Transverse colon (tissue), 4 donors: ENCODE data around the gene SCTR. TPM values are rescaled to one million over a fixed set of nuclear protein-coding genes. Genes with fewer than 3 reads are reported as not detected.

ENCODE experiments used
- DNase-seq: peaks from one replicate; pipeline ENCODE4 v3.0.0-alpha.2; 2019
- H3K27ac ChIP-seq, 4 donors: fragments of 200-600 bp; sonication (generic); 2 replicates each; pipeline ENCODE4 v1.5.1; 2016 to 2018; ENCODE audit warnings: inconsistent platforms in 4 of 4
- H3K27me3 ChIP-seq: fragments of 200-600 bp; sonication (generic); 2 replicates; pipeline ENCODE4 v1.5.1; 2017; ENCODE audit warnings: inconsistent platforms
- H3K36me3 ChIP-seq, 4 donors: fragments of 200-600 bp; sonication (generic); 2 replicates each; pipeline ENCODE4 v1.5.1; 2017 to 2019; ENCODE audit warnings: inconsistent platforms in 4 of 4
- H3K4me1 ChIP-seq, 4 donors: fragments of 200-600 bp; sonication (generic); 2 replicates each; pipeline ENCODE4 v1.5.1; 2017 to 2020; ENCODE audit warnings: inconsistent platforms in 4 of 4
- H3K4me3 ChIP-seq, 4 donors: fragments of 200-600 bp; sonication (generic); 1 replicate in 1 of 4; 2 replicates in 3 of 4; pipeline versions ENCODE4 v1.5.1 to v1.6.1; 2017 to 2019; ENCODE audit warnings: inconsistent platforms in 4 of 4
- H3K9me3 ChIP-seq, 2 donors: fragments of 200-600 bp; sonication (generic); 2 replicates each; pipeline ENCODE4 v1.5.1; 2017 to 2019; ENCODE audit warnings: inconsistent platforms in 2 of 2
- EP300 ChIP-seq: sonication (generic); formaldehyde crosslinking; IDR thresholded peaks from one replicate; pipeline ENCODE4 v1.6.1; 2017; ENCODE audit warnings: antibody characterized with exemption, low read depth
- POLR2A ChIP-seq: fragments of 450-650 bp; IDR thresholded peaks from one replicate; pipeline ENCODE4 v1.6.1; 2016; ENCODE audit warnings: antibody characterized with exemption, mild to moderate bottlenecking, moderate library complexity
- POLR2AphosphoS5 ChIP-seq, 3 donors: sonication (generic); formaldehyde crosslinking; IDR thresholded peaks; one replicate each; pipeline ENCODE4 v1.6.1; 2016; ENCODE audit warnings: antibody characterized with exemption in 3 of 3
- WGBS, 2 donors: methylation state at CpG; one replicate each; pipeline ENCODE4 v1.1.5; 2018; ENCODE audit warnings: low coverage in 1 of 2; 5-methylcytosine and 5-hydroxymethylcytosine counted together
- in situ Hi-C, 4 donors: fragments of 200-750 bp; cut with MboI; loops; one replicate each; pipeline versions ENCODE4 v1.15.0 to v1.15.1; 2017; ENCODE audit warnings: low sequenced_read_pairs in 3 of 4, low pct_ligation_motif_present in 1 of 4, low pct_unique_long_range_greater_than_20kb in 1 of 4
- intact Hi-C: fragments of 100-400 bp; cut with DNase I; formaldehyde crosslinking; loops from one replicate; pipeline ENCODE4 v1.15.1; 2023; ENCODE audit warnings: low total_unique reads
- total RNA-seq, 4 donors: library from RNA; depleted of rRNA; stranded (reverse); fragments of >200 nt; gene quantifications; one replicate each; pipeline ENCODE4 v1.1.0, GENCODE V29; 2016
- TF ChIP-seq, protein P1 (sequence below), 5 experiments: fragments of 200-600 bp in 3 of 5; fragments of 450-650 bp in 2 of 5; sonication (generic) in 3 of 5; IDR thresholded peaks; 1 replicate in 2 of 5; 2 replicates in 3 of 5; pipeline ENCODE4 v1.5.1; 2016 to 2017; ENCODE audit warnings: antibody characterized with exemption in 5 of 5, inconsistent platforms in 3 of 5, mild to moderate bottlenecking in 2 of 5, moderate library complexity in 1 of 5

Gene SCTR
- total RNA-seq, 4 donors from 2014 or later, result not detected

DNA sequence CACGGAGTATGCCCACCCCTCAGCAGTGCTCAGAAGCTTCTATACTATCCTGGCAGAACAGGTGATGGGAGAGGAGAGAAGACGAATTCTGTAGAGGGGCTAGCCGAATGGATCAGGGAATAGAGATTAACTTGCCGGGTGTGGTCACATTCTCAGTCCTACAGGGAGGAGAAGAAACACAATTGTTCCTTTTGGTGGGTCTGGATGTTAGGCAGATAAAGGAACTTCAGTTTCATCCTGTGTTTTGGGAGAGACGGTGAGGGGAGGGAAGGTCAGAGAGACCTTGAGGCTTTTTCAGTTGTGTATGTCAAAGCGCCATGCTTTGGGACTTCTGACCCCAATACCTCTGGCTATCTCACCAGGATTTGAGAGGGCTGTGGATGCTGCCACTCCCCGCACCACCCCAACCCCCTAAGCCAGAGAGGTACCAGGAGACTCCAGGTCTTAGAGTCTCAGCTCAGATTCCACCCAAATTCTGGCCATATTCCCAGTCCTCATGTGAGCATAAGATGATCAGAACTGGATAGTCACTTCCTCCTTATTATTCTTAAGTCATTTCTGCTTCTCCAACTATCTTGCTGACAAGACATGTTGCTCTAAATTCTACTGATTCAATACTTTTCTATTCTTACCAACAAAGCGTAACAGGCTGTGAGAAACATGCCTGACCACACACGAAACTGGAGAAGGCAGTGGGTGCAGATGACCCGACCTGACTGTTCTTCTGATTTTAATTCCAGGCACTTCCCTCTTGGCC lies 94.9 kb downstream of the SCTR start:
- H3K4me1 ChIP-seq, result peaks cover 0 to 85% (median 54%) of the 10 kb centered on the region in 4 donors
- H3K4me3 ChIP-seq, result no peak overlapping the region
- no peaks in the 10 kb centered on the region for H3K36me3 ChIP-seq
- intact Hi-C loops (no loop called here), in situ Hi-C loops (no loop called here)
- no peaks in the 10 kb centered on the region for H3K27me3 ChIP-seq
- no peak for DNase-seq
- H3K9me3 ChIP-seq, result no peaks in the 10 kb centered on the region
- WGBS, 2 donors, result 74 to 82% methylated on average over 2 to 10 of the region's 10 CpGs
- TF ChIP-seq EP300, result no peak
- TF ChIP-seq POLR2AphosphoS5 (IDR thresholded peaks at IDR 0.05), result no peak
- TF ChIP-seq, protein P1, sequence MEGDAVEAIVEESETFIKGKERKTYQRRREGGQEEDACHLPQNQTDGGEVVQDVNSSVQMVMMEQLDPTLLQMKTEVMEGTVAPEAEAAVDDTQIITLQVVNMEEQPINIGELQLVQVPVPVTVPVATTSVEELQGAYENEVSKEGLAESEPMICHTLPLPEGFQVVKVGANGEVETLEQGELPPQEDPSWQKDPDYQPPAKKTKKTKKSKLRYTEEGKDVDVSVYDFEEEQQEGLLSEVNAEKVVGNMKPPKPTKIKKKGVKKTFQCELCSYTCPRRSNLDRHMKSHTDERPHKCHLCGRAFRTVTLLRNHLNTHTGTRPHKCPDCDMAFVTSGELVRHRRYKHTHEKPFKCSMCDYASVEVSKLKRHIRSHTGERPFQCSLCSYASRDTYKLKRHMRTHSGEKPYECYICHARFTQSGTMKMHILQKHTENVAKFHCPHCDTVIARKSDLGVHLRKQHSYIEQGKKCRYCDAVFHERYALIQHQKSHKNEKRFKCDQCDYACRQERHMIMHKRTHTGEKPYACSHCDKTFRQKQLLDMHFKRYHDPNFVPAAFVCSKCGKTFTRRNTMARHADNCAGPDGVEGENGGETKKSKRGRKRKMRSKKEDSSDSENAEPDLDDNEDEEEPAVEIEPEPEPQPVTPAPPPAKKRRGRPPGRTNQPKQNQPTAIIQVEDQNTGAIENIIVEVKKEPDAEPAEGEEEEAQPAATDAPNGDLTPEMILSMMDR (IDR thresholded peaks at IDR 0.05), result no peak
- TF ChIP-seq POLR2A, result no peak
- peak overlapping the region; percentile 65 to 88 (median 87) for H3K27ac ChIP-seq

GRCh38 chr2:119428488-119429224 lies 95.6 kb downstream of the SCTR start:
- TF ChIP-seq EP300 (no peak), POLR2A (no peak), POLR2AphosphoS5 (IDR thresholded peaks at IDR 0.05) (no peak)
- TF ChIP-seq, protein P1 (IDR thresholded peaks at IDR 0.05), result no peak
- DNase-seq, result no peak
- peaks cover 0 to 85% (median 54%) of the 10 kb centered on the region in 4 donors for H3K4me1 ChIP-seq
- in situ Hi-C loops, result no loop called here
- 83 to 100% methylated on average over 1 to 7 of the region's 7 CpGs for WGBS, 2 donors
- intact Hi-C loops, result no loop called here
- no peaks in the 10 kb centered on the region for H3K9me3 ChIP-seq
- H3K27ac ChIP-seq, result peak overlapping the region; percentile 65 to 88 (median 87)
- H3K4me3 ChIP-seq, result no peak overlapping the region
- no peaks in the 10 kb centered on the region for H3K27me3 ChIP-seq
- no peaks in the 10 kb centered on the region for H3K36me3 ChIP-seq

- Histone ChIP-seq H3K36me3 (no peaks in the 10 kb centered on the region), H3K4me3 (no peak overlapping the region), H3K9me3 (no peaks in the 10 kb centered on the region), H3K27ac (peak overlapping the region; percentile 80 to 88 (median 87)), H3K27me3 (no peaks in the 10 kb centered on the region), H3K4me1 (peaks cover 0 to 88% (median 51%) of the 10 kb centered on the region in 4 donors)
- TF ChIP-seq POLR2A, result no peak
- TF ChIP-seq, protein P1 (IDR thresholded peaks at IDR 0.05), result no peak
- no peak for TF ChIP-seq POLR2AphosphoS5 (IDR thresholded peaks at IDR 0.05)
- no peak for TF ChIP-seq EP300
- WGBS, 2 donors, result 62 to 81% methylated on average over 3 of the region's 3 CpGs
- in situ Hi-C loops (no loop called here), intact Hi-C loops (no loop called here)
- no peak for DNase-seq
Observed at GRCh38 chr2:119427756-119428155, 96.5 kb downstream of the SCTR start.

GRCh38 chr2:119426801-119427395 lies 97.4 kb downstream of the SCTR start:
- TF ChIP-seq POLR2AphosphoS5 (IDR thresholded peaks at IDR 0.05) (peak in 2 of 3 donors; percentile 40 to 73), POLR2A (peak; percentile 50), EP300 (no peak)
- TF ChIP-seq, protein P1 (IDR thresholded peaks at IDR 0.05), result no peak
- intact Hi-C loops, result no loop called here
- in situ Hi-C loops, result no loop called here

More at GRCh38 chr2:119426801-119427395, 97.4 kb downstream of the SCTR start:
- no peaks in the 10 kb centered on the region for H3K9me3 ChIP-seq
- peak overlapping the region in 1 of 4 donors; percentile 25 for H3K4me3 ChIP-seq
- peaks cover 0 to 91% (median 48%) of the 10 kb centered on the region in 4 donors for H3K4me1 ChIP-seq
- H3K36me3 ChIP-seq, result no peaks in the 10 kb centered on the region
- H3K27ac ChIP-seq, result peak overlapping the region; percentile 80 to 88 (median 87)
- no peaks in the 10 kb centered on the region for H3K27me3 ChIP-seq
- WGBS, 2 donors, result 32 to 46% methylated on average over 10 to 12 of the region's 12 CpGs
- DNase-seq, result peak; percentile 91
